ENCODE results near the gene SPTSSB. TPM values are rescaled to one million over a fixed set of nuclear protein-coding genes. Genes with fewer than 3 reads are reported as not detected.

SPTSSB gene
- total and polyA plus RNA-seq, 3 donors from 2014 or later = 0.42 TPM; not detected in 2

- intact Hi-C loops (cut with DNase I; ENCODE audit: low total_unique reads) = no loop called here
- Histone ChIP-seq H3K27me3 (no peaks in the 10 kb centered on the region), H3K9me3 (no peaks in the 10 kb centered on the region), H3K4me3 (no peak overlapping the region), H3K4me1 (no peaks in the 10 kb centered on the region), H3K36me3 (ENCODE audit: low read depth, missing control alignments) (no peaks in the 10 kb centered on the region), H3K27ac (no peak overlapping the region)
- 45 to 56% methylated on average over 4 of the region's 4 CpGs for WGBS, 2 donors
- DNase-seq = no peak
- TF ChIP-seq POLR2A (IDR thresholded peaks at IDR 0.05) = no peak
- TF ChIP-seq, protein P1, sequence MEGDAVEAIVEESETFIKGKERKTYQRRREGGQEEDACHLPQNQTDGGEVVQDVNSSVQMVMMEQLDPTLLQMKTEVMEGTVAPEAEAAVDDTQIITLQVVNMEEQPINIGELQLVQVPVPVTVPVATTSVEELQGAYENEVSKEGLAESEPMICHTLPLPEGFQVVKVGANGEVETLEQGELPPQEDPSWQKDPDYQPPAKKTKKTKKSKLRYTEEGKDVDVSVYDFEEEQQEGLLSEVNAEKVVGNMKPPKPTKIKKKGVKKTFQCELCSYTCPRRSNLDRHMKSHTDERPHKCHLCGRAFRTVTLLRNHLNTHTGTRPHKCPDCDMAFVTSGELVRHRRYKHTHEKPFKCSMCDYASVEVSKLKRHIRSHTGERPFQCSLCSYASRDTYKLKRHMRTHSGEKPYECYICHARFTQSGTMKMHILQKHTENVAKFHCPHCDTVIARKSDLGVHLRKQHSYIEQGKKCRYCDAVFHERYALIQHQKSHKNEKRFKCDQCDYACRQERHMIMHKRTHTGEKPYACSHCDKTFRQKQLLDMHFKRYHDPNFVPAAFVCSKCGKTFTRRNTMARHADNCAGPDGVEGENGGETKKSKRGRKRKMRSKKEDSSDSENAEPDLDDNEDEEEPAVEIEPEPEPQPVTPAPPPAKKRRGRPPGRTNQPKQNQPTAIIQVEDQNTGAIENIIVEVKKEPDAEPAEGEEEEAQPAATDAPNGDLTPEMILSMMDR (IDR thresholded peaks at IDR 0.05) = no peak
Observed at GRCh38 chr3:161386991-161387770, 15.9 kb upstream of the SPTSSB start.

DNA sequence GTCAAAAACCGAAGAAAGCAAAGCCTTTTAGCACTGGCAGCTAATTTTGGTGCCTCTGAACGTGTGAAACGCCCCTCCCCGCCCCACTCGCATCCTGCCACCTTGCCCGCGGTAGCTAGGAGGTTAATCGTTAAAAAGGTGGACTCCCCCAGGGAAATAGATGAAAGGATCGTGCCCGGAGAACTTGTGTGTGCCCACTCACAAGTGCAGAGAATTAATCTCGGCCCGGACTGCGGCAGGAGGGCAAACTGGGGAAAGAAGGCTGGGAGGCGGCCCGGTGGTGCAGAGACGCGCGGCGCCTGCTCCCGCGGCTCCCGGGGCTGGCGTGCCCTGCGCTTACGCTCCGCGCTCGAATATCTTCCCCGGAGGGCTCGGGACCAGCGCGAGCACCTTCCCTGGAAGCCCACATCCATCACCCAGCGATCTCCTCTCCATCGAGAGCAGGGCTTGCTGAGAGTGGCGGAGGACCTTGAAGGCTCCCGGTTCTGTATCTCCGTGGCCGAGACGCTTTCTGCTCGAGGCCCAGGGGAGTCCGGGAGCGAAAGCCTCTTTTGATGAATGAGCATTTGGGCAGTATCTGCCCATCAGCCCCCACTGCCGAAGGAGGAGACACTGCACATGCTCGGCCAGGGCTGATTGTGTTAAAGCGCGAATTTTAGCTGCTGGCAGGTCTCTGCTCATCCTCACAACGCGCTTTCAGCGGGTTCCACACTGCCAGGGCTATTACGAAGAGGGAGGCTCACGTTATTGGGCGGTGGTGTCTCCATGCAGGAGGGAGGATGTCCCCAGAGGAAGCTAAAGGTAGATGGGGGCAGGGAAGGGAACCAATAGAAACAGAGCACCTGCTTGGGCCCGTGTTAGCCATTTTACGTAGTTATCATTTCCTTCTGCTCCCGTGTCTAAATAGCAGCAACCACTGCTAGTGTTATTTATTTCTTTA is 1.3 kb upstream of the SPTSSB start:
- Histone ChIP-seq H3K27ac (no peak overlapping the region), H3K4me1 (peaks cover 3% of the 10 kb centered on the region), H3K4me3 (peak overlapping the region; percentile 19 to 24), H3K36me3 (ENCODE audit: low read depth, missing control alignments) (no peaks in the 10 kb centered on the region), H3K9me3 (no peaks in the 10 kb centered on the region), H3K27me3 (no peaks in the 10 kb centered on the region)
- WGBS, 2 donors = 3% methylated on average over 30 to 55 of the region's 55 CpGs
- TF ChIP-seq, protein P1 (IDR thresholded peaks at IDR 0.05) = no peak
- TF ChIP-seq POLR2A (IDR thresholded peaks at IDR 0.05) = no peak
- DNase-seq = peak; percentile 15
- intact Hi-C loops (cut with DNase I; ENCODE audit: low total_unique reads) = no loop called here

- Histone ChIP-seq H3K4me3 (no peak overlapping the region), H3K27ac (no peak overlapping the region), H3K9me3 (no peaks in the 10 kb centered on the region), H3K4me1 (peaks cover 3% of the 10 kb centered on the region), H3K36me3 (ENCODE audit: low read depth, missing control alignments) (no peaks in the 10 kb centered on the region), H3K27me3 (no peaks in the 10 kb centered on the region)
- no peak for DNase-seq
- 62 to 82% methylated on average over 3 of the region's 3 CpGs for WGBS, 2 donors
- intact Hi-C loops (cut with DNase I; ENCODE audit: low total_unique reads) = no loop called here
- TF ChIP-seq, protein P1 (IDR thresholded peaks at IDR 0.05) = no peak
- no peak for TF ChIP-seq POLR2A (IDR thresholded peaks at IDR 0.05)
Observed at GRCh38 chr3:161369531-161369930, 1.8 kb downstream of the SPTSSB start.

- H3K36me3 ChIP-seq (ENCODE audit: low read depth, missing control alignments) = no peaks in the 10 kb centered on the region
- no peak overlapping the region for H3K27ac ChIP-seq
- TF ChIP-seq, protein P1 (IDR thresholded peaks at IDR 0.05) = no peak
- no peak for TF ChIP-seq POLR2A (IDR thresholded peaks at IDR 0.05)
- H3K4me1 ChIP-seq = no peaks in the 10 kb centered on the region
- no peaks in the 10 kb centered on the region for H3K9me3 ChIP-seq
- 72 to 80% methylated on average over 2 of the region's 2 CpGs for WGBS, 2 donors
- intact Hi-C loops (cut with DNase I; ENCODE audit: low total_unique reads) = no loop called here
- no peak overlapping the region for H3K4me3 ChIP-seq
- no peak for DNase-seq
- H3K27me3 ChIP-seq = no peaks in the 10 kb centered on the region
Observed at GRCh38 chr3:161366094-161366493, 5.2 kb downstream of the SPTSSB start.
